GM19468 (cell line): ENCODE data around the gene ZNF581.

Experiments used
- ATAC-seq: cut with Tn5 transposase; IDR thresholded peaks from one replicate; pipeline ENCODE4 v1.9.1; 2021; ENCODE audit warnings: mild to moderate bottlenecking, moderate library complexity, moderate number of reproducible peaks; ENCODE audit not compliant: unreplicated experiment; ENCODE audit errors: extremely low read depth

The ZNF581 gene

GRCh38 chr19:55609326-55609725 lies 34.1 kb upstream of the ZNF581 start:
- no peak for ATAC-seq

DNA sequence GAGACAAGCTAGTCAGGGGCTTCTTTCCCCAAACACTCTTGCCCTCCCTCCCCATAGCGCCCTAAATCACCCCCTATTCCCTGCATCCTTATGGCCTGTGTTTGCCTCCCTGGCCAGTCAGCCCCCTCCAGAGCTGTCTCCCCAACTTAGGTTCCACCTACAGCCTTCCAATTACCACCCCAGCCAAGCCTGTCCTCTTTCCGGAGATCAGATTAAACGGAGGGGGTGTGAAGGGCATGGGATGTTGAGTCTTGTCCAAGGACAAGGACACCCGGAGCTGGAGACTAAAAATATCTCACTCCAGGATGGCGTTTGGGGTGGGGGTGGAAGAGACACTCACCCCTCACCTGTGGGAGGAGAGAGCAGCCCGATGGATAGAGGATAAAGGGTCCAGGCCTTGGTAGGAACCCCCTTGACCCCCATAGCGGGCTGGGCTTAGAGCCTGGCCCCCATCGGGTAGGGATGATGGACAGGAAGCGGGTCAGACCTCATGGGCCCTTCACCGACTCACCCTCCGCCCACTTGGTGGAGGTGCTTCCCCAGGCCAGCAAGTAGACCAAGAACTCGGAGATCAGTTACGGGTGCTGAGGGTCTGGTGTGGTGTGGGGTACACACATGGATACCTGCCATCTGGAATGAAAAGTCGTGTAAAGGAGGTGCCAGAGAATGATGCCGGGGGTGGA lies 32.0 kb upstream of the ZNF581 start:
- no peak for ATAC-seq

- no peak for ATAC-seq
These were observed 31.3 kb upstream of the ZNF581 start for GRCh38 chr19:55611983-55612645.

GRCh38 chr19:55613396-55613795 lies 30.1 kb upstream of the ZNF581 start:
- ATAC-seq: no peak

DNA sequence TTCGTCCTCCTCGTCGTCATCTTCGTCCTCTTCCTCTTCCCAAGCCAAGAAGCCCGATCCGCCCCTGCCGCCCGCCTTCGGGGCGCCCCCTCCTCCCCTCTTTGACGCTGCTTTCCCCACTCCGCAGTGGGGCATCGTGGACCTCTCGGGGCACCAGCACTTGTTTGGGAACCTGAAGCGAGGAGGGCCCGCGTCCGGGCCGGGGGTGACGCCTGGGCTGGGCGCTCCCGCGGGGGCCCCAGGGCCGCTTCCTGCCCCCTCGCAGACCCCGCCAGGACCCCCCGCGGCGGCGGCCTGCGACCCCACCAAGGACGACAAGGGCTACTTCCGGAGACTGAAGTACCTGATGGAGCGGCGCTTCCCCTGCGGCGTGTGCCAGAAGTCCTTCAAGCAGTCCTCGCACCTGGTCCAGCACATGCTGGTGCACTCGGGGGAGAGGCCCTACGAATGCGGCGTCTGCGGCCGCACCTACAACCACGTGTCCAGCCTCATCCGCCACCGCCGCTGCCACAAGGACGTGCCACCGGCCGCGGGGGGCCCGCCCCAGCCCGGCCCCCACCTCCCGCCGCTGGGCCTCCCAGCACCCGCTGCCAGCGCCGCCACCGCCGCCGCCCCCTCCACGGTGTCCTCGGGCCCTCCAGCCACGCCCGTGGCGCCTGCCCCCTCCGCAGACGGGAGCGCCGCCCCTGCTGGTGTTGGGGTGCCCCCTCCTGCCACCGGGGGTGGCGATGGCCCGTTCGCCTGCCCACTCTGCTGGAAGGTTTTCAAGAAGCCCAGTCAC lies 29.3 kb upstream of the ZNF581 start:
- ATAC-seq: no peak

DNA sequence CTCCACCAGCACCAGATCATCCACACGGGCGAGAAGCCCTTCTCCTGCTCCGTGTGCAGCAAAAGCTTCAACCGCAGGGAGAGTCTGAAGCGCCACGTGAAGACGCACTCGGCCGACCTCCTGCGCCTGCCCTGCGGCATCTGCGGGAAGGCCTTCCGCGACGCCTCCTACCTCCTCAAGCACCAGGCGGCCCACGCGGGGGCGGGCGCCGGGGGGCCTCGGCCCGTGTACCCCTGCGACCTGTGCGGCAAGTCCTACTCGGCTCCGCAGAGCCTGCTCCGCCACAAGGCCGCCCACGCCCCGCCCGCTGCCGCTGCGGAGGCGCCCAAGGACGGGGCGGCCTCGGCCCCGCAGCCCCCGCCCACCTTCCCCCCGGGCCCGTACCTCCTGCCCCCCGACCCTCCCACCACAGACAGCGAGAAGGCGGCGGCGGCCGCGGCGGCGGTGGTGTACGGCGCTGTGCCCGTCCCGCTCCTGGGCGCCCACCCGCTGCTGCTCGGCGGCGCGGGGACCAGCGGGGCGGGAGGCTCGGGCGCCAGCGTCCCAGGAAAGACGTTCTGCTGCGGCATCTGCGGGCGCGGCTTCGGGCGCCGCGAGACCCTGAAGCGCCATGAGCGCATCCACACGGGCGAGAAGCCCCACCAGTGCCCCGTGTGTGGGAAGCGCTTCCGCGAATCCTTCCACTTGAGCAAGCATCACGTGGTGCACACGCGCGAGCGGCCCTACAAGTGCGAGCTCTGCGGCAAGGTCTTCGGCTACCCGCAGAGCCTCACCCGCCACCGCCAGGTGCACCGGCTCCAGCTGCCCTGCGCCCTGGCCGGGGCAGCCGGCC lies 28.5 kb upstream of the ZNF581 start:
- no peak for ATAC-seq

- no peak for ATAC-seq
These were observed 27.7 kb upstream of the ZNF581 start for GRCh38 chr19:55615543-55616394.

DNA sequence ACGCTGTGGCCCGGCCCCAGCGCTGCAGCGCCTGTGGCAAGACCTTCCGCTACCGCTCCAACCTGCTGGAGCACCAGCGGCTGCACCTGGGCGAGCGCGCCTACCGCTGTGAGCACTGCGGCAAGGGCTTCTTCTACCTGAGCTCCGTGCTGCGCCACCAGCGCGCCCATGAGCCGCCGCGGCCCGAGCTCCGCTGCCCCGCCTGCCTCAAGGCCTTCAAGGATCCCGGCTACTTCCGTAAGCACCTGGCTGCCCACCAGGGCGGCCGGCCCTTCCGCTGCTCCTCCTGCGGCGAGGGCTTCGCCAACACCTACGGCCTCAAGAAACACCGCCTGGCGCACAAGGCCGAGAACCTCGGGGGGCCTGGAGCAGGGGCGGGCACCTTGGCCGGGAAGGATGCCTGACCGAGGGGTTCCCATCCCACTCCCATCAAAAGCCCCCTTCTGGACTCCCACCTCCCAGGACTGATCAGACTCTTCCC lies 27.0 kb upstream of the ZNF581 start:
- ATAC-seq: no peak

DNA sequence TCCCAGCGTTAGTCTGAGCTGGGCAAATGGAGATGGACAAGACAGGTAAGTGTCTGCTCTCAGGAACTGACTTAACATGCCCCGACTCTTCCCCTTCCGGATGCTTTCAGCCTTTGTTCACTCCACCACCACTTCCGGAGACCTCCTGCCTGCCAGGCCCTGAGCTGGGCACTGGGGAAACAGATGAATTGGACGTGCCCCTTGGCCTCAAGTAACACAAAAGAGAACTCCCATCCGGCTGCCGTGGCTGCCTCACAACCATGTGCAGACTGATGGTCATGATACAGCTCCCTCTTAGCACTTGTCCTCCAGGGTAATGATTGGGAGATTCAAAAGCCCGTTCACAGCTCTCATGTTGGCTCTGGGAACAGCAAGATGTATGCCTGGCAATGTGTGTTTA lies 26.0 kb upstream of the ZNF581 start:
- no peak for ATAC-seq

- no peak for ATAC-seq
These were observed 25.0 kb upstream of the ZNF581 start for GRCh38 chr19:55618426-55618825.

DNA sequence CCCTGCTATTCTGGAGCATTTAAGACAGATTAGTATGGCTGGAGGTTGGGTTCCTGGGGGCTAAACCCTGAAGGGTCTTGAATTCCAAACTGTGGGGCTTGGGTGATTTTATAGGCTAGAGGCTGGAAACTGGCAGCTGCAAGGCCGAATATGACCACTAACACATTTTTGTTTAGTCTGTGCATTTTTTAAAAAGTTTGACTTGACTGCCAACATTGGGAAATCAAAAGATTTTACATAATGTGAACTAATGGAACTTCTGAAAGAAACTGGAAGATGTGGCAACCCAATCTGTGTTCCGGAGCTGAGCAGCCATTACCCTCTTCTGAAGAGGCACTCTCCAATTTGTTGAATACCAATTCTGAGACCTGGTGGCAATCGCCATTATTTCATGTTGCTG lies 24.2 kb upstream of the ZNF581 start:
- no peak for ATAC-seq

DNA sequence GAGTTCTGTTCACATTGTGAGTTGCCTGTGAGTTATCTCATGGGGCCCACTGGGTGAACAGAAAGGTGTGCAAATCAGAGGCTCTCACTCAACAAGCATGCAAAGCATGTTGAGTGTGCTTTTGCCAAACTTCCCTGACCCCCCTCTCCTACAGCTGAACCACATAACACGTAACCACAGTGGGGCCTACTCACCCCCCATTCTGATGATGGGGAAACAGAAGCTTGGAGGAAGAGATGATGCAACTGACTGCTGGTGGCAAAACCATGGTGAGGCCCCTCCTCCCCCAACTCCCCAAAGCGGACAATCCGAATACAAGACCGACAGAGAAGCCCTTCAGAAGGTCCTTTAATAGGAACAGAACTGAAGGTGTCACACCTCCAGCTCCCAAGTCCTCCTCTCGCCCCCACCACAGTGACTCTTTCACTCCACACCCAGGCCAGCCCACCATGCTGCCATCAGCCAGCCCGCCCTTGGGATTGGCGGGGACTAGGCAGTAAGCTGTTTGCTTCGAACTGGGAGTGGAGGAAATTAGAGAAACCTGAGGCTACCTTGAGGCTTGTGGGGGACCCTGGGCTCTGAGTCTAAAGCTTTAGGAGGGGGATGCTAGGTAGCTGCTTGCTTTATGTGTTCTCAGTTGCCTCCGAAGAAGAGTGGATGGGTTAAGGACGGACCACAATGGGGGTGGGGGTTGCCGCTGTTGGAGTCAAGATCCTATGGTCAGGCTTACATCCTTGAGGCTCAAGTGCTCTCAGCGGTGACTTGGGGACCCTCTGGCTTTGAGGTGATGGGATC lies 22.8 kb upstream of the ZNF581 start:
- ATAC-seq: no peak

GRCh38 chr19:55621205-55621672 lies 22.2 kb upstream of the ZNF581 start:
- no peak for ATAC-seq

DNA sequence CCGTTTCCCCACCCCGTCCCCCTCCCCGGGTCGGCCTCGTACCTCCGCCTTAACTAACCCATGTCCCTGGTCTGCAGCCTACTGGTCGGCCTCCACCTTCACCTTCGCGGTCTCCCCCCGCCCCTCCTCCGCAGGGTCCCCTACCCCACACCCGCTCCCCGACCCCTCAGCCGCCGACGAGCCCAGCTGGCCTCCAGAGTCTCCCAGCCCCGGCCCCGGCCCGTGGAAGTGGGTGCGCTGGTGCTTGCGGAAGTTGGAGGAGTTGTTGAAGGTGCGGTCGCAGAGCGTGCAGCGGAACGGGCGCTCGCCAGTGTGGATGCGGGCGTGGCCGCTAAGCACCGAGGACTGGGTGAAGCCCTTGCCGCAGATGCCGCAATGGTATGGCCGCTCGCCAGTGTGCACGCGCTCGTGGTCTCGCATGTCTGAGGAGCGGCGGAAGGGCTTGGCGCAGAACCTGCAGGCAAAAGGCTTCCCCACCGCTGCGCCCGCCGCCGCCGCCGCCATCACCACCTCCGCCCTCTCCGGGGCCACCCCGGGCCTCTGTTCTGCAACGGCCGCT lies 21.7 kb upstream of the ZNF581 start:
- no peak for ATAC-seq

GRCh38 chr19:55622242-55622969 lies 21.0 kb upstream of the ZNF581 start:
- no peak for ATAC-seq

DNA sequence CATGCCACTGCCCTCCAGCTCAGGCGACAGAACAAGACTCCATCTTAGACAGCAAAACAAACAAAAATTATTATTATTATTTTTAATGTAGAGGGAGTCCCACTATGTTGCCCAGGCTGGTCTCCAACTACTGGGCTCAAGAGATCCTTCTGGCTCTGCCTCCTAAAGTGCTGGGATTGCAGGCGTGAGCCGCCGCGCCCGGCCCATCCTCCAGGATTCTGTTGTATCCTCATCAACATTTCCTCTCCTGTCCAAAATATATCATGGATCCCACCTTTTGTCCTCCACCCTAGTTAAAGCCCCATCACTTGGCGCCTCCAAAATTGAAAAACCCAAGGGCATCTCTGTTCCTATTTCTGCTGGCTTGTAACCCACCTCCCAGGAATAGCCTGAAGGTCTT lies 20.3 kb upstream of the ZNF581 start:
- ATAC-seq: no peak

DNA sequence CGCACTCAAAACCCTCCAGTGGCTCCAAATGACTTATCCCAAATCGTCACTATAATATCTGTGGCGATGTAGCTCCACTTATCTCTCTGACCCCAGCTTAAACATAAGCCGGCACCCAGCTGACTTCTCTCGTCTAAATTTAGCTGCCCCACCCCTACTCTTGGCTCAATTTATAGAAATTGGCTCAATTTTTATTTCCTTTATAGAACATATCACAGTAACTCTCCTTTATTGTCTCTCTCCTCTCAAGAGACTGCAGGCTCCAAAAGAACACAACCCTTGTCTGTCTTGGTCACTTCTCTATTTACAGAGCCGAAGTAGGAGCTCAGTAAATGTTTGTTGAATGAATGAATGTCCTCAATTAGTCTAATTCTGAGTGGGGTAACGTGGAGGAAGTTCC lies 19.9 kb upstream of the ZNF581 start:
- ATAC-seq: no peak
